Activated CD4-positive, CD25-positive, alpha-beta regulatory T cell treated with anti-CD3 and anti-CD28 coated beads, Interleukin-2, amount 50 U/mL, for 16 hours (primary cell): ENCODE measurements around the gene ARMC7.
"Not testable (repeated sequence)": the region's sequence is repeated elsewhere in the genome, so short reads cannot be mapped to it uniquely, and the experiment has no call there.

Experiments used
- DNase-seq: peaks from one replicate; pipeline ENCODE4 v3.0.0-alpha.2; 2020; ENCODE audit warnings: low read depth, low spot score

The ARMC7 gene

DNA sequence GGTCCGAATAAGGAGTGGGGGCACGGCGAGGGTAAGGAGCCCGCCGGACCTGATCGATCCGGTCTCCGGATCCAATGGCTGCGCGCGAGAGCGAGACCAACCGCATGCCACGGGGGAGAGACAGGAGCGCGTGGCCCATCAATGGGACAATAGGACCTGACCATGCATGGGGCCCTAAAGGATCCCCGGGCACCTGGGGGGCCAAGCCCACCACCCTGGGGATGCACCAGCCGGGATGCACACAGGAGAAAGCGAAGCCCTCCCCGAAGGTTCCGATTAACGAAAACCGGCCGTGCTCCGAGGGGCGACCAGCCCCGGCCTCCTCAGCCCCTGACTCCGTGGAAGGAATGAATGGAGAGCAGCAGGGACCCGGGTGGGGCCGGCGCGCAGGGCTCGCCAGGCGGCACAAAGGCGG is 44.0 kb downstream of the ARMC7 start:
- DNase-seq = no peak

DNA sequence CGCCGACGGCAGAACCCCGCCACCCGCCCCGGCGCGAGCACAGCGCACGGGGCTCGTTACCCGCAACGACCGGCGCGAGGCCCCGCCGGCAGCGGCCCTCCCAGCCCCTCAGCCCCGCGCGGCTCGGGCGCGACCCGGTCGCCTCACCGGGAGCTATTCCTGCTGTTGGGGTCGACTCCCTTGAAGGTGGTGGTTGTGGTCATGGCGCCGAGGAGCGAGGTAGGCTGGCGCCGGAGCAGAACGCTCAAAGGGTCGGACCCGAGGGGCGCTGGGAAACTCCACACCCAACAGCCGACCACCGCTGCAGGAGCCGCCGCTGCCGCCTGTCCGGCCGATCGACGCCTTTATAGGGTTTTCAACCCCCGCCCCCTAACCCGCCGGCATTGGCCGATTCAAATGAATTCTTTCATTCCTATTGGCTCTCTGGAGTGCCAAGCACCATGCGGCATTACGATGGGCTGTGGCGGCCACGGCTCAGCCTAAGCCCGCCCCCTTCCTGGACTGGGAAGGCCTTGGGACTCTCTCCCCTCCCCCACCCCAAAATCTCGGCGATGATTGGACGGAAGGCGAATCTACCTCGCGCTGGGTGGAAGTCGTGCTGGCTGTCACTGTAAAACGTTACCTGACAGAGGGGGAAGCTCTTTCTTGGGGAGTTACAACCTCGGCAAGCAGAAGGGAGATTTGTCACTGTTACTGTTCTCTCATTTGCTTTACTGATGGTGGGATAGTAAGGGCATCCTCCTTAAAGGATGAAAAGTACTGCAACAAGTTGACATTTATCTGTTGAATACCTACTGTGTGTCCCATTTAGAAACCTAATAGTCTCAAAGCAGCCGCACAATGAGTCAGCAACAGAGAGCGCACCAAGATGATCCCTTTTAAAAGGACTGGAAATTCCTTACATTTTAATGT is 44.7 kb downstream of the ARMC7 start, which contains the start of gene JPT1:
JPT1 (minus strand) TSS at position 318 of the 912 bp plus-strand sequence; CDS start at position 203, 115 bp downstream.
- DNase-seq = peak; percentile 97

DNA sequence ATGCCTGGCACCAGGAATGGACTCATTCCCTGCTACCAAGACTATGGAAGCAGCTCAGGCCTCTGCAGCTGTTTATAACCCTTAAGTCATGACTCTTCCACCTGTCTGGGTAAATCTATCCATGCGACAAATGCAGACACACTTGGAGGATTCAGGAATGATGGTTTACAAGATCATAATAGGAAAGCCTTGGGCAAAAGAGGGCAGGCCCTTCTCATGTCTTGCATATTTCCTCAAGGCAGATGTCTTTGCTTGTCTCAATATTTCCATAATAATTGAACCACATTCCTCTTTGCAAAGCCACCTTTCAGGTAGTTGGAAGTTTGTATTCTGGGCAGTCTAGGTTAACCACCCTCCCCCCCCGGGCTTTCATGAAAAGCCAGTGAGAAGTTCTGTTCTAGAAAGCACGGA is 45.4 kb downstream of the ARMC7 start:
- DNase-seq = no peak

DNA sequence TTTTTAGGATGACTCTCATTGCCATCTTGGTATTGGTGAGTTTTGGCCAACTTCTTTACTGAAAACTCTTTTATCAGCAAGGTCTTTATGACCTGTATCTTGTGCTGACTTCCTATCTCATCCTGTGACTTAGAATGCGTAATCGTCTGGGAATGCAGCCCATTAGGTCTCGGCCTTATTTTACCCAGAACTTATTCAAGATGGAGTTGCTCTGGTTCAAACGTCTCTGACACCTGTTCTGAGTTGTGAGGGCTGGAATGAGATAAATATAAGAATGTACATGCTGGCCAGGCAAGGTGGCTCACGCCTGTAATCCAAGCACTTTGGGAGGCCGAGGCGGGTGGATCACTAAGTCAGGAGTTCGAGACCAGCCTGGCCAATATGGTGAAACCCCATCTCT is 48.7 kb downstream of the ARMC7 start:
- DNase-seq = not testable (repeated sequence)

DNA sequence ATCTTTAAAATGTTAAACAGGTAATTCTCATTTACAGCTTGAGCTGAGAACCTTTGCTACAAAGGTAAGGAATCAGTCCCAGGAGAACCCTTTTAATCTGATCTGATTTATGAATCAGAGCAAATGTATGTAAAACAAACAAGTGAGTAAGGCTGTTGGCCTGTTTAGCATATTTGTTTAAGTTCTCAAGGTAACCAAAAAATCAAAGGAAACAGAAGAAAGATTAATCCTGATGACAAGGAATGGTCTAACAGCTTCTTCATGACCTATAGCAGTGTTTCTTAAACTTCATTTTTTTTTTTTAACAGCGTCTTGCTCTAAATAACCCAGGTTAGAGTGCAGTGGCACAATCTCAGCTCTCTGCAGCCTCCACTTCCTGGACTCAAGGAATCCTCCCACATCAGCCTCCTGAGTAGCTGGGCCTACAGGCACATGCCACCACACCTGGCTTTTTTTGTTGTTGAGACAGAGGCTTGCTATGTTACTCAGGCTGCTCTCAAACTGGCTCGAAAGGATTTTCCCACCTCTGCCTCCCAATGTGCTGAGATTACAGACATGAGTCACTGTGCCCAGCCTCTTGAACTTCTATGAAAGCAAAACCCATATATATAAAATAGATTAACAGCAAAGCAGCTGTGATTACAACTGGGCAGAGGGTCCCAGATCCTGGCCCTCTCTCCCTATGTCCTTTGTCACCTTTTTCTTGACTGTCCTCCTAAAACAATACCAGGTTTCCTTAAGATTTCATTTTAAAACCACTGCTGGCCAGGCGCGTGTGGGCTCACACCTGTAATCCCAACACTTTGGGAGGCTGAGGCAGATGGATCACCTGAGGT is 49.6 kb downstream of the ARMC7 start:
- no peak for DNase-seq

DNA sequence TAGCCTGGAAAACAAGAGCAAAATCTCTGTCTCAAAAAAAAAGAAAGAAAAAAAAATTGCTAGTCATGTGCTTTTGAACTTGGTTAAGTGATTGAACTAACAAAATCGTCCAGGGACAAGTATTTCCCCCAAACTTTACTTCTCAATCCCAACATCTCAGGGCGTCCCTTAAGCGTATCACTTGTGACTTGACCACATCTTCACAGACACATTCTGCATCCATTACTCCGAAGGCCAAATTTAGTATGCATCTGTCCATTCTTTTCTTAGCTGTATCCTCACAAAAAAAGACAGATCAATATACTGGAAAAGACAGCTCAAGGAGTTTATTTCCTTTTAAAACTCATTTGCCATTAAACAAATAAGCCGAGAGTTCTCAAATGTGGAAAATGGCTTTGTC is 50.4 kb downstream of the ARMC7 start:
- DNase-seq = no peak

DNA sequence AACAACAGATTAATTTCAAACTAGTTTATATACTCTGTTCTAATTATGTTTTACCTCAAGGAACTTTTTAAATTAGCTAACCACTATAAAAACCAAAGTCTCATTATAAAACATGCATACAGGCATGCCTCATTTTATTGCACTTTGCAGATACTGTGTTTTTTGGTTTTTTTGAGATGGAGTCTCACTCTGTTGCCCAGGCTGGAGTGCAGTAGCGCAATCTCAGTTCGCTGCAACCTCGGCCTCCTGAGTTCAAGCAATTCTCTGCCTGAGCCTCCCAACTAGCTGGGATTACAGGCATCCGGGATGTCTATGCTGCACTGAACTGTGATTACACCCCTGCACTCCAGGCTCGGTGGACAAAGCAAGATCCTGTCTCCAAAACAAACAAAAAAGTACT is 53.3 kb downstream of the ARMC7 start:
- no peak for DNase-seq

DNA sequence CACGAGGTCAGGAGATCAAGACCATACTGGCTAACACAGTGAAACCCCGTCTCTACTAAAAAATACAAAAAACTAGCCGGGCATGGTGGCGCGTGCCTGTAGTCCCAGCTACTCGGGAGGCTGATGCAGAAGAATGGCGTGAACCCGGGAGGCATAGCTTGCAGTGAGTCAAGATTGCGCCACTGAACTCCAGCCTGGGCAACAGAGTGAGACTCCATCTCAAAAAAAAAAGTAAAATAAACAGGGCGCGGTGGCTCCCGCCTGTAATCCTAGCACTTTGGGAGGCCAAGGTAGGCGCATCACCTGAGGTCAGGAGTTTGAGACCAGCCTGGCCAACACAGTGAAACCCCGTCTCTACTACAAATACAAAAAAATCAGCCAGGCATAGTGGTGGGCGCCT is 54.8 kb downstream of the ARMC7 start:
- DNase-seq = not testable (repeated sequence)

DNA sequence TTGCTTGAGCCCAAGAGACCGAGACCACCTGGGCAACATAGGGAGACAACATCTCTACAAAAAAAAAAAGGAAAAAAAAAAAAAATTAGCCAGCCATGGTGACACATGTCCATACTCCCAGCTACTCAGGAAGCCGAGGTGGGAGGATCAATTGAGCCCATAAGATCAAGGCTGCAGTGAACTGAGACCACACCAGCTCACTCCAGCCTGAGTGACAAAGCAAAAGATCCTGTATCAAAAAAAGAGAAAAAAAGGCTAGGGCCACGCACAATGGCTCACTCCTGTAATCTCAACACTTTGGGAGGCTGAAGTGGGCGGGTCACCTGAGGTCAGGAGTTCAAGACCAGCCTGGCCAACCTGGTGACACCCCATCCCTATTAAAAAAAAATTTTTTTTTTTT is 59.2 kb downstream of the ARMC7 start:
- no peak for DNase-seq

DNA sequence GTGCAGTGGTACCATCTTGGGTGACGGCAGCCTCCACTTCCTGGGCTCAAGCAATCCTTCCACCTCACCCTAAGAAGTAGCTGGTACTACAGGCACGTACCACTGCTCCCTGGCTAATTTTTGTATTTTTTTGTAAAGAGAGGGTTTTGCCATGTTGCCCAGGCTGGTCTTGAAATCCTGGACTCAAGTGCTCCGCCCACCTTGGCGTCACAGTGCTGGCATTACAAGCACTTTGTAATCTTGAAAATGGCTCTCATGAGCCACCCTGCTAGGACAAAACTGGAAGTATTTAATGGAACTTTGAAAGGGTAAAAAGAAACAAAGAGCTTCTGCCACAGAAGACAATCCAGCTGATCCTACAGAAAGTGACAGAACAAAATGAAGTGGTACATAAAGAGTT is 63.8 kb downstream of the ARMC7 start:
- DNase-seq = no peak

DNA sequence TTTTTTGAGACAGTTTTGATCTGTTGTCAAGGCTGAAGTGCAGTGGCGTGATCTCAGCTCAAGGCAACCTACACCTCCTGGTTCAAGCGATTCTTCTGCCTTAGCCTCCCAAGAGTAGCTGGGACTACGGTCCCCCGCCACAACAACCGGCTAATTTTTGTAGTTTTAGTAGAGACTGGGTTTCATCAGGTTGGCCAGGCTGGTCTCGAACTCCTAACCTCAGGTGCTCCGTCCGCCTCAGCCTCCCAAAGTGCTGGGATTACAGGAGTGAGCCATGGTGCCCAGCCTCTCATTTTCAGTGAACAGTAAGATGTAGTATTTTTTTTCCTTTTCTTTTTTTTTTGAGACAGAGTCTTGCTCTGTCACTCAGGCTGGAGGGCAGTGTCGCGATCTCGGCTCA is 65.2 kb downstream of the ARMC7 start:
- DNase-seq = no peak

DNA sequence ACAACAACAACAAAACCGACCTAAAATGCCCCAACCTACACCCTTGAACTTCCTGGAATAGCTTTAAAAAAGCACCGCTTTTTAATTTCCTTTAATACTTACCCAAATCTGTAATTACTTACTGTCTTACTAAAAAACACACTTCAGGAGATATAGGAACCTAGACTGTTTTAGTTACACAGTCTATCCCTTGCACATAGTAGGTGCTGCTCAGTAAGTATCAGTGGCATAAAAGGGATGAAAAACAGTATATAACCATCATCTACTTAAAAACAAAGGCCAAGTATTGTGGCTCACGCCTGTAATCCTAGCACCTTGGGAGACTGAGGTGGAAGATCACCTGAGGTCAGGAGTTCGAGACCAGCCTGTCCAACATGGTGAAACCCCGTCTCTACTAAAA is 66.9 kb downstream of the ARMC7 start:
- no peak for DNase-seq

DNA sequence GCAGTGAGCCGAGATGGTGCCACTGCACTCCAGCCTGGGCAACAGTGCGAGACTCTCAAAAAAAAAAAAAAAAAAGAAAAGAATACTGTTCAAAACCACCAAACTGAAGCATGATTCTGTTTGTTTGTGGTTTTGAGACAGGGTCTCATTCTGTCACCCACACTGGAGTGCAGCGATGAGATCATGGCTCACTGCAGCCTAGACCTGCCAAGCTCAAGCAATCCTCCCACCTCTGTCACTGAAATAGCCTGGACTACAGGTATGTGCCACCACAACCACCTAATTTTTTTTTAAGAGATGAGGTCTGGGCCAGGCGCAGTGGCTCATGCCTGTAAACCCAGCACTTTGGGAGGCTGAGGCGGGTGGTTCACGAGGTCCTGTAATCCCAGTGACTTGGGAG is 68.7 kb downstream of the ARMC7 start:
- no peak for DNase-seq
